ENCODE data around the gene LRP1B. TPM values are rescaled to one million over a fixed set of nuclear protein-coding genes. Genes with fewer than 3 reads are reported as not detected.

Gene LRP1B
- total RNA-seq, 4 donors from 2014 or later, result 1.2 to 3.3 (median 2.6) TPM

- H3K9me3 ChIP-seq, result no peaks in the 10 kb centered on the region
- no peaks in the 10 kb centered on the region for H3K36me3 ChIP-seq
- H3K27ac ChIP-seq, result no peak overlapping the region
- 86 to 88% methylated on average over 3 of the region's 3 CpGs for WGBS, 2 donors
- TF ChIP-seq EP300 (IDR thresholded peaks at IDR 0.05) (no peak), CTCF (IDR thresholded peaks at IDR 0.05) (no peak)
- H3K27me3 ChIP-seq, result no peaks in the 10 kb centered on the region
- no peaks in the 10 kb centered on the region for H3K4me1 ChIP-seq
- H3K4me3 ChIP-seq, result no peak overlapping the region
- no peak for DNase-seq (ENCODE audit: low spot score in 2 of 2)
These were observed 99.2 kb downstream of the LRP1B start for GRCh38 chr2:142031656-142032055.

DNA sequence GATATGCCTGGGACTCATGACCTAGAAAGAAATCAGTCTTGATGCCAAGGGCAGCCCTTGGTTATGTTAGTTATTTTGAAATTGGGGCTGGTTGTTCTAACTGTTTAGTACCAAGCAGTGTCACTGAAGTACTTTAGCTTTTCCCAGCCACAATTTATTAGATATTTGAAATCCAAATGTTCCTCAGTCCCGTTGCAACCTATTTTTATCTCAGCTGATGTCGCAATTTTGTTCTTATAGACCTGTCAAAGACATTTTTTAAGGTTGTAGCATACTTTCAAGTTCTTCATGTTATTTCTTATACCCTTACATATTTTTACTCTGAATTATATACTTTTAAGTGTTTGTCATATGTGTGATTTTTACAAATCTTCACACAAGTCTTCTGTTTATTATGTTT is 100.1 kb downstream of the LRP1B start:
- H3K4me1 ChIP-seq, result no peaks in the 10 kb centered on the region
- no peaks in the 10 kb centered on the region for H3K9me3 ChIP-seq
- WGBS, 2 donors, result 76 to 90% methylated on average over 2 of the region's 2 CpGs
- no peaks in the 10 kb centered on the region for H3K36me3 ChIP-seq
- no peaks in the 10 kb centered on the region for H3K27me3 ChIP-seq
- DNase-seq (ENCODE audit: low spot score in 2 of 2), result no peak
- no peak overlapping the region for H3K4me3 ChIP-seq
- TF ChIP-seq POLR2A (IDR thresholded peaks at IDR 0.05), result no peak
- TF ChIP-seq EP300 (IDR thresholded peaks at IDR 0.05), result no peak
- TF ChIP-seq CTCF (IDR thresholded peaks at IDR 0.05), result no peak
- H3K27ac ChIP-seq, result no peak overlapping the region

- H3K4me1 ChIP-seq, result no peaks in the 10 kb centered on the region
- 94 to 98% methylated on average over 1 of the region's 1 CpG for WGBS, 2 donors
- H3K9me3 ChIP-seq, result no peaks in the 10 kb centered on the region
- TF ChIP-seq POLR2A (IDR thresholded peaks at IDR 0.05) (no peak), EP300 (IDR thresholded peaks at IDR 0.05) (no peak), CTCF (IDR thresholded peaks at IDR 0.05) (no peak)
- no peaks in the 10 kb centered on the region for H3K27me3 ChIP-seq
- H3K4me3 ChIP-seq, result no peak overlapping the region
- no peak for DNase-seq (ENCODE audit: low spot score in 2 of 2)
- H3K36me3 ChIP-seq, result no peaks in the 10 kb centered on the region
- no peak overlapping the region for H3K27ac ChIP-seq
These were observed 100.8 kb downstream of the LRP1B start for GRCh38 chr2:142029974-142030373.

DNA sequence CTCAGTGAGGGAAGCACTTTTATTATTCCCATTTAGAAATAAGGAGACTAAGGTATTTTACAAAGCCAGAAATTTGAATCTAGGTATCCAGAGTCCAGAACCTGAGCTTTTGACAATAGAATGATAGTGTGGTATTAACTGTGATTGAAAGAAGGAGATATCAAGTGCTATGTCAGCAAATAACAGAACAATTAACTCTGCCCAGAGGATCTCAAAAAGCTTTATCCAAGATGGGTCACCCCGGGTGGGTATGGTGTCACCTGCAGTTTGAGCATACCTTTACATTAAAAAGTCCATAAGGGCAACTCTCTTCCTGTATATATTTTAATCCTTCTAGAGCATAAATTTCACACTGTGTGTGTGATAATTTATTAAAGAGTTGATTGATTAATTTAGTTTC is 105.4 kb downstream of the LRP1B start:
- no peaks in the 10 kb centered on the region for H3K27me3 ChIP-seq
- no peaks in the 10 kb centered on the region for H3K36me3 ChIP-seq
- H3K4me3 ChIP-seq, result no peak overlapping the region
- H3K9me3 ChIP-seq, result no peaks in the 10 kb centered on the region
- 89 to 100% methylated on average over 1 of the region's 1 CpG for WGBS, 2 donors
- DNase-seq (ENCODE audit: low spot score in 2 of 2), result no peak
- no peak for TF ChIP-seq POLR2A (IDR thresholded peaks at IDR 0.05)
- TF ChIP-seq EP300 (IDR thresholded peaks at IDR 0.05), result no peak
- TF ChIP-seq CTCF (IDR thresholded peaks at IDR 0.05), result no peak
- H3K27ac ChIP-seq, result no peak overlapping the region
- no peaks in the 10 kb centered on the region for H3K4me1 ChIP-seq

DNA sequence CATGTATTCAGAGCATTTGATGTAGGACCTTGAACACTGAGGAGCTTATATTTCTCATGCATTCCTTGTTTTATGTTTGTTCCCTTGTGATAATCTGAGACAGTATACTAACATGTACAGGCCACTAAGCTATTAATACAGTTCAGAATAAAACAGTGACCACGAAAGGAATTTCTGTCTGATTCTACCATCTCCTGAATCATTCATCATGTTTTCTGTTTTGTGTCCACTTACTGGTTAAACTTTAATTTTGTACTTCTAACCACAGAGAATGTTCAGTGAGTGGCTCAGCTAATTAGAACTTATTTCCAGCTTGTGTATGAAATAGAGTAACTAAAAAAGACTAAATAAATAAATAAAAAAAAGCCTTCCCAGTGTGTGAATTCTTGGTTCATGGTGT is 110.4 kb downstream of the LRP1B start:
- 67 to 71% methylated on average over 1 of the region's 1 CpG for WGBS, 2 donors
- DNase-seq (ENCODE audit: low spot score in 2 of 2), result no peak

More for the DNA sequence above, 110.4 kb downstream of the LRP1B start:
- no peaks in the 10 kb centered on the region for H3K36me3 ChIP-seq
- no peaks in the 10 kb centered on the region for H3K4me1 ChIP-seq
- H3K27me3 ChIP-seq, result no peaks in the 10 kb centered on the region
- no peaks in the 10 kb centered on the region for H3K9me3 ChIP-seq
- TF ChIP-seq POLR2A (IDR thresholded peaks at IDR 0.05) (no peak), EP300 (IDR thresholded peaks at IDR 0.05) (no peak), CTCF (IDR thresholded peaks at IDR 0.05) (no peak)
- H3K27ac ChIP-seq, result no peak overlapping the region
- H3K4me3 ChIP-seq, result no peak overlapping the region

Data from tibial nerve (tissue), 4 donors.